ENCODE measurements around the gene PHLPP2.

The PHLPP2 gene

GRCh38 chr16:71627731-71628181 lies 96.7 kb downstream of the PHLPP2 start:
- DNase-seq (ENCODE audit: extremely low read depth, low read depth), result no peak
- no peak overlapping the region for H3K4me3 ChIP-seq (replicated peaks; ENCODE audit: low read depth, low read length)
- TF ChIP-seq CTCF (IDR thresholded peaks at IDR 0.05; ENCODE audit: low read depth, low read length, missing control alignments), result no peak

GRCh38 chr16:71626858-71627213 lies 97.7 kb downstream of the PHLPP2 start:
- no peak for TF ChIP-seq CTCF (IDR thresholded peaks at IDR 0.05; ENCODE audit: low read depth, low read length, missing control alignments)
- no peak for DNase-seq (ENCODE audit: extremely low read depth, low read depth)
- H3K4me3 ChIP-seq (replicated peaks; ENCODE audit: low read depth, low read length), result peak overlapping the region; percentile 32

GRCh38 chr16:71626018-71626857 lies 98.3 kb downstream of the PHLPP2 start, which contains the start of gene MARVELD3:
TSS of gene MARVELD3 (plus strand) at chr16:71626184. CDS start at chr16:71626230, 46 bp downstream.
- H3K4me3 ChIP-seq (replicated peaks; ENCODE audit: low read depth, low read length), result peak within 1 kb of the TSS; percentile 32
- TF ChIP-seq CTCF (IDR thresholded peaks at IDR 0.05; ENCODE audit: low read depth, low read length, missing control alignments), result no peak
- DNase-seq (ENCODE audit: extremely low read depth, low read depth), result no peak

- TF ChIP-seq CTCF (IDR thresholded peaks at IDR 0.05; ENCODE audit: low read depth, low read length, missing control alignments), result no peak
- DNase-seq (ENCODE audit: extremely low read depth, low read depth), result no peak
- H3K4me3 ChIP-seq (replicated peaks; ENCODE audit: low read depth, low read length), result no peak overlapping the region
Observed at GRCh38 chr16:71625113-71625850, 99.2 kb downstream of the PHLPP2 start.

DNA sequence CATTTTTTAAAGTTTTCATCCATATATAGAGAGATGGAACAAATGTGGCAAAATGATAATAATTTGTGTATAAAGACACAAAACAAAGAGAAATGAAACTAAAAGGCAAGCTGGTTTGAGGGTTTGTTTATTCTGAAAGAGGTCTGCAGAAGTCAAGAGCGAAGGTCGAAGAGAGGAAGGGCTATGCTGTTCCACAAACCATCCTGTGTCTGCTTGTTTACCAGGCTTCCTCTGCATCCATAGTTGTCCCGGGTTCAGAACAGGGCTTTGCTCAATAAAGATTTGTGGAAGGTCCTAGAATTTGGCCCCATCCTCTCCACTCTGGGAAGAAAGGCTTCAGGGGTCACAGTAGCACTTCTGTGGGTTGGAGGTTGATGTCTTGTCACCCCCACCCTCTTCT lies 100.9 kb downstream of the PHLPP2 start:
- DNase-seq (ENCODE audit: extremely low read depth, low read depth), result no peak
- no peak overlapping the region for H3K4me3 ChIP-seq (replicated peaks; ENCODE audit: low read depth, low read length)
- TF ChIP-seq CTCF (IDR thresholded peaks at IDR 0.05; ENCODE audit: low read depth, low read length, missing control alignments), result no peak

DNA sequence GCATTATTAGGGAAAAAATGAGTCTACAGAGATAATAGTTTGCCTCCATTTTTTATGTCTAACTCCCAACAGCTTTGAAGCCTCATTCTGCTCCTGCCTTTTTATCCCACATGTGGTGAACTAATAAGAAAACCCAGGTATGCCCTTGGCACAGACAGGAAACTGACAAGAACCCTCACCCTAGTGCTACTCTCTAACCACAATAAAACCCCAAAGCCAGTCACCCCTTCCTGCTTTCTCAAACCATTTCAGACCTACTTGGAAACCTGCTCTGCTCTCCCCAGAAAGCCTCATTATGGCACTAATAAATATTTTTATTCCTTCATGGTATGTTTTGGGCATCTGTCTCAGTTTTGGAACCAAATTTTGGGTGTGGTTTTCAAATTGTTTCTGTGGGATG lies 102.4 kb downstream of the PHLPP2 start:
- no peak overlapping the region for H3K4me3 ChIP-seq (replicated peaks; ENCODE audit: low read depth, low read length)
- TF ChIP-seq CTCF (IDR thresholded peaks at IDR 0.05; ENCODE audit: low read depth, low read length, missing control alignments), result no peak
- DNase-seq (ENCODE audit: extremely low read depth, low read depth), result no peak
